T-helper 1 cell (primary cell): ENCODE results near the gene USH1C.

Source experiments
- DNase-seq, 5 donors: peaks; one replicate each; pipeline ENCODE4 v3.0.0-alpha.2; 2012 to 2020
- total RNA-seq, 4 donors: gene quantifications; one replicate each; lab custom pipeline; 2026; lab: John Stamatoyannopoulos, UW

Gene USH1C
- total RNA-seq, result 0 reads per million in 4 donors

DNA sequence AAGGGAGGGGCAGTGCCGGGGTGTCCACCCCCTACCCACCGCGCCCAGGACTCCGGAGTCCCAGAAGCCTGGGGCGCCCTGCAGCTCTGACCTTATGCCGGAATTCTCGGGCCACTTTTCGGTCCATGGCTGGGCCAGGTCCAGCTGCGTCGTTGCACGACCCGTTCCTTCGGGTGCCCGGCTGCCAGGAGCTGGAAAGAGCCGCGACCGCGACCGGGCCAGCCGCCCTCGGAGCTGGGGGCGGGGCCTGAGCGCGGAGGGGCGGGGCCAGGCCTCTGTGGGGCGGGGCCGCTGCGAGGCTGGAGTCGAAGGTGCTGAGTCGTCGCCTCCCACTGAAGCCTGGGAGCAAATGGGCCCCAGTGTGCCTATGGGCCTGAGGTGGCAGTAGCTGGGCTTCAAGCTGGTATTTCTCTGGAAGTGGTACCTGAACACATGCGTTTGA is at the start of gene USH1C:
TSS of gene USH1C (minus strand) at position 236 of the 442 bp plus-strand sequence. CDS start at position 127, 109 bp downstream.
- no peak for DNase-seq

DNA sequence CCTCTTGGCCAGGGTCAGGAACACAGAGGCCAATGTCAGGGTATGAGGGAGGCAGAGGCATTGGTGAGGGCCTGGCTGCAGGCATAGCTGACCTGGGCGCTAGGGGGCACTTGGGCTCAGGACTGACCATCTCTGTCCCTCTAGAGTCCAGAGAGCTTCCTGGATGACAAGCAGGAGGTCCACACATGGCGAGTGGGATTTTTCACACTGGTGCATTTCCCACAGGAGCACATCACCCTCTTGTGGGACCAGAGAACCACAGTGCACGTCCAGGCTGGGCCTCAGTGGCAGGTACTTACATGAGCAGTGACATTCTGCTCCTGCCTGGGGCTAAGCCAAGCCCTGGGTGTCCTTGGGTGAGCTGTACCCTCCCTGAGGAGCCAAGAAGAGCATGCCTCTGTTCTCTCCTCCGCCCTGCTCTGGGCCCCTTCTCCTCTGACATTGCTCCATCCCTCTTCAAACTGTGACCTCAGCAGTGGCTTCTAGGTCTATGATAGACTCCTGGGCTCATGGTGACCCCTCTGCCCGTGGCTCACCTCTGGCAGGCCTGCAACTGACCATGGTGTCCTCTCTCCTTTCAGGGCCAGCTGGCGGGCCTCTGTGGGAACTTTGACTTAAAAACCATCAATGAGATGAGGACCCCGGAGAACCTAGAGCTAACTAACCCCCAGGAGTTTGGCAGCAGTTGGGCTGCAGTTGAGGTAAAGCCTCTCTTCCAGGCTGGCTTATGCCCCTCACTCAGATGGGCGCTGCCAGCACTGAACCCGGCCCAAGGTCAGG is 49.4 kb upstream of the USH1C start:
- no peak for DNase-seq

DNA sequence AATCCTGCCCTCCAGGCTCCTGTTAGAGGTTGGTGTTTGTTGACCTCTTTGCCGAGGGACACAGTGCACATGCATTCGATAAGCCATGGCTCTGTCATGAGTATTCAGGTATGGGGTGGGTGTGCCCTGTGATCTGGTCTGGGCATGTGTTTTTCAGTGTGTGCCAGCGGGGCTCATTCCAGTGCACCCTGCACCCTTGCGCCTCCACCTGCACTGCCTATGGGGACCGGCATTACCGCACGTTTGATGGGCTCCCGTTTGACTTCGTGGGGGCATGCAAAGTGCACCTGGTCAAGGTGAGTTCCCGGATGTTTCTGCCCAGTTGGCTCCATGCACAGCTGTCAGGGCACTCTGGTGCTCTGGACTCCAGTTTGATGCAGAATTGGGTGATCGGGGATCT is 47.1 kb upstream of the USH1C start:
- no peak for DNase-seq

DNA sequence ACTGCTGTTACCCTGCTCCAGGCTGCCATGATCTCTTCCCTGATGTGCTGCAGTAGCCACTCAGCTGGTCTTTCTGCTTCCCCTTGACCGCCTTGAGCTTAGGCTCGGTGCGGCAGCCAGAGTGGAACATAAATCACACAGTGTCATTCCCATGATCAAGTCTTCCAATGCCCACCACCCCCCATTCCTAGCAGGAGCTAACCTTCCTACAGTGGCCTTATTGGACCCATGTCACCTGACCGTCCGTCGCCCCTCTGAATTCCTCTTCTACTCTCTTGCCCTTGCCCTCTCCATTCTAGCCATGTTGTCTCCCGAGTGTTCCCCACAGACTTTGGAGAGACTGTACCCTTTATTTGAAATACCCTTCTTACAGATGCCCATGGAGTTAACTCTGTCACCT is 46.2 kb upstream of the USH1C start:
- no peak for DNase-seq

DNA sequence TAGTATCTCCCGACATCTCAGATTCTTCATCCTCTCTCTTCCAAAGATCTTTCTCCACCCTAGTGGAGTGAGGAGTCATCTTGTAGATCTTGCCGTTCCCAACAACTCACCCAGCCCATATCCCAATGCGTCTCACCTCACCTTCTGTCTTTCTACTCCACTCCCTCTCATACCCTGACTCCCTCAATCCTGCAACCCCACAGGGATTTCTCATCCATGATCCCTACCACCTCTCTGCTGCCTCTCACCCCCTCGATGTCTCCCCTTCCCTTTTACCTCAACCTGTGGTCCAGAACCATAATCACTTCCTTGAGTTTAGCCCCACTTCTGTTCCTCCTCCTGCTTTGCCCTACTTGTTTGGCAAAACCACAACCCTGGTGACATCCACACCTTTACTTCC is 44.5 kb upstream of the USH1C start:
- DNase-seq, result no peak

DNA sequence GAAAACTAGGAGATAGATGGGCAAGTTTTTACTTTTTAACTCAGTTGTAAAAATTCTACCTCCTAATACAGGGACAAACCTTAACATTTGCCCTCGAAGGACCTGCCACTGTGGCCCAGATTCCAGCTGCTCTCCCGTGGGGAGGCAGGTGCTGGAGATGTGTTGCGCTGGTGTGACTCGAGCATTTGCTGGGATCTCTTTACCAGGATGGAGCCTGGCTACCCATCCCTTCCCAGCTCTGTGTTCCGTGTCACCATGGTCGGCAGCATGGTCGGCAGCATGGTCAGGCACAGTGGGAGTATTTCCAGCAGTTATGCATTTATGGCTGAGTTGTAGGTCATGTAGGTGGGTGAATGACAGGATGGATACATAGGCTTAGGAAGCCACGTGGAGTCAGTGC is 44.0 kb upstream of the USH1C start:
- no peak for DNase-seq

DNA sequence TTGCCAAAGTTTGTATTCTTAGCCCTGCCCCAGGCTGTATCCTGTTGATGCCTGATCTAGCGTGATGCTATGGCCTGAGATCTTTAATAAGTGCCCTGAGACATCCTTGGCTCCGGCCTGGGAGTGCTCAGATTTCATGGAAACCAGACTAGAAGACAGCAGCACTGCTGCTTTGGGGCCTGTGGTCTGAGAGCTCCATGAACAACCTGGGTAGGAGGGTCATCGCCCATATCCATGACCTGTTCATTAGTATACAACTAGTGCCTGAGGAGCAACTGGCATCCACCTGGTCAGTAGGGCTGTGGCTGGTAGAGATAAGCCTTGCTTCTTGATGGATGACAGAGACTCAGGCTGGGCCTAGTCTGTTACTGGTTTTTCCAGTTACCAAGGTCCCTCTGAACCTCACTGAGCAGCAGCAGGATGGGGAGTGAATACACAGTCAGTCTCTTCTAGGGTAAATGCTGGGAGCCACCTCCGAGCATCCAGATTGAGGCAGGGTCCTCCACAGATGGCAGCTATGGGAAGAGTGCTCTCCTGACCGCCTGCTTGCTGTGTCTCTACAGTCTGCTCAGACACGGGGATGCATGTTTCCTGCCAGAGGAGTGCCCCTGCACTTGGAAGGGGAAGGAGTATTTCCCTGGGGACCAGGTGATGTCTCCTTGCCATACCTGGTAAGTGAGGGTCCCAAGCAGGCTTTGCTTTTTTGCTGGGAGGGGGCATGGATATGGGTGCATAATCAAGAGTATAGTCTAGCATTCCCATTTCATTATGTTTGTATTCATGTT is 41.9 kb upstream of the USH1C start:
- no peak for DNase-seq

DNA sequence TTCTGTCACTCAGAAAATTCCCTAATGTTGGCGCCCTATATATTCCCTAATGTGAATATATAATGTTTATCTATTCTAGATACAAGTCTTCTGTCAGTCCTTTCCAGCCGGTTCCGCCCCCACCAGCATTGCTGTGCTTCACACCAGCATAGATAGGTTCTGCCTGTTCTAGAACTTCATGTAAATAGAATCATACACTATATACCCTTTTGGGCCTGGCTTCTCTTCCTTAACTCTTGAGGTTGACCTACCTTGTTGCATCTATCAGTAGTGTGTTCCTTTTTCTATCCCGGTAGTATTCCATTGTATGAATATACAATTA is 37.5 kb upstream of the USH1C start:
- no peak for DNase-seq

DNA sequence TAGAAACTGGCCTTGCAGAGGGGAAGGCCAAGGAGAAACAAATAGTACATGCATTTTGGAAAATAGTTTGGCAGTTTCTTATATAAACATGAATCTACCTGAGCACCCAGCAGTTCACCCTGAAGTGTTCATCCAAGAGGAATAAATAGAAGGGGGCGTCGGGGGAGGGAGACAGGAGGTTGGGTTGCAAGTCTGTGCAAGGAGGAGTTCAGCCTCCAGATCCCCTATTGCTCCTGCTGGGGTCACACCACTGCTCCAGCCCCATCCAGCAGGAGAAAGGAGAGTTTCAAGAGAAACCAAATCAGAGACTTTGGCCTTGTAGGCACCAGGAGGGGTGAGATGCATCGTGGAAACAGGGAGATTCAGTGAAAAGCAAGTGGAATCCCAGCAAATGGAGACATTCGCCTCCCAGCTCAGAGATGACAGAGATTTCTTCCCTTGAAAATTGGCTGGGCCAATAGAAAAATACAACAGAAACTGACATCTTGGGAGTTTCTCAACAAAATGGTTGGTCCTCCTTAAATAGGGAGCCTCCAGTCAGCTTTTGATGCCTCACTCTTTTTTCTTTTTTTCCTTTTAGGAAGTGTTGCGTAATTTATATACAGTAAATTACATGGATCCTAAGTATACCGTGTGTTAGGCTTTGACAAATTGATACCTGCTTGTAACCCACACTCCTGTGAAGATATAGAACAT is 37.0 kb upstream of the USH1C start:
- no peak for DNase-seq

DNA sequence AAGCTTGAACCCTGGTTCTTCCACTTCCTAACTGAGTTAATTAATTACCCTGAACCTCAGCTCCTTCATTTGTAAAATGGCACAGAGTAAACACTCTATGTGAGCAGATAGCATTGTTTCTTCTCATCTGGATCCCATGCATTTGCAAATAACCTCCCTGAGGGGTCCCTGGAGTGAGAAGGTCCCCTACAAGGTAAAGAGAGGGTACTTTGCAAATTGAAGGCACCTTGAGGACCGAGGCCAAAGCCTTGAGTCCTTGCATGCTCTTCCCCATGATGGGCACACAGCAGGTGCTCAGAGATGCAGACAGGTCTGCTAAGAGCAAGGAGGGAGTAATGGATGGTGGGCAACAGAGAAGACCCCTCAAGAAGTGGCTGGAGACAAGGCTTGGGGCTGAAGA is 36.1 kb upstream of the USH1C start:
- DNase-seq, result no peak

DNA sequence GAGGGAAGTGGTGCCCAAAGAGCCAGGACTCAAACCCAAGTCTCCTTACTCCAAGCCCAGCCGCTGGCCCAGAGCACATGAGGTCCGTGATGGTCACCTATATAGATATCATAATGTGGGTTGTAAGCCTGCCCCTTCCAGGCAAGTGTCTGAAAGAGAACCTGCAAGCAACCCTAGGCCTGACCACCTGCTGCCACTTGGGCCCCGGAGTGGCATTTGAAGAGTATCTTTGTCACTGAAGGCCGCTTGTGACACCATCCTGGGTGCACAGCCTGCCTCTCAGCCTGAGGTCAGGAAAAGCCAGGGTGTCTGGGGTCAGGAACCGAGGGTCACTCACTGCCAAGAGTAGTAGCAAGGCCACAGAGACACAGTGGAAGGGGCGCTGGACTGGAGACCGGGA is 35.2 kb upstream of the USH1C start:
- DNase-seq, result no peak

DNA sequence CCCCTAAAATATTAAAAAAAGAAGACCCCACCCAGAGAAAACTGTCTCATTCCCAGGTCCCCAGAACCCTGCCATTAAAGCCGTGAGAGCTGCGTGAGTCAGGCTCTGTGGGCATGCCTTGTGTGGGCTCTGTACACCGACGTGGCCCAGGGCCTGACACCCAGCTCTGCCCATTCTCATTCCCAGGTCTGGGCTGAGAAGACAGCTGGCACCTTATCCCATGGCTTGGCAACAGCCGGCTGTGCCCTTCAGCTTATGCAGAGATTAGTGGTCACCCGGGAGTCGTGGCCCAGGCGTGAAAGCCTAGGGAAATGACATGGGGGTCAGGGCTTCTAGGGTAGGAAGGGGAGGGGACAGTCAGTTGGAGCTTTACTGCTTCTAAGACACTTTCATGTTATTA is 34.7 kb upstream of the USH1C start:
- DNase-seq, result no peak

DNA sequence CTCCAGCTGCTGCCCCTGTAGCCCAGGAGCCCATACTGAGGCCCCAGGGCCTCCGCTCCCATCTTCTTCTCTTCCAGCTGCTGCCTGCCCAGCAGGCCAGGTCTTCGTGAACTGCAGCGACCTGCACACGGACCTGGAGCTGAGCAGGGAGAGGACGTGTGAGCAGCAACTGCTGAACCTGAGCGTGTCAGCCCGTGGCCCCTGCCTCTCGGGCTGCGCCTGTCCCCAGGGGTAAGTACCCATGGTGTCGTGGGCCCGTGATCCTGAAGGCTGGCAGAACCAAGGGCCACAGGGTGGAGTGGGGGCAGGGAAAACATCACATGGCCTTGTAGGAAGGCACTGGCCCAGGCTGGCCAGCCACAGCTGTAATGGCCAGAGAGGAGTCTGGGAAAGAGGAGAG is 34.1 kb upstream of the USH1C start:
- no peak for DNase-seq

DNA sequence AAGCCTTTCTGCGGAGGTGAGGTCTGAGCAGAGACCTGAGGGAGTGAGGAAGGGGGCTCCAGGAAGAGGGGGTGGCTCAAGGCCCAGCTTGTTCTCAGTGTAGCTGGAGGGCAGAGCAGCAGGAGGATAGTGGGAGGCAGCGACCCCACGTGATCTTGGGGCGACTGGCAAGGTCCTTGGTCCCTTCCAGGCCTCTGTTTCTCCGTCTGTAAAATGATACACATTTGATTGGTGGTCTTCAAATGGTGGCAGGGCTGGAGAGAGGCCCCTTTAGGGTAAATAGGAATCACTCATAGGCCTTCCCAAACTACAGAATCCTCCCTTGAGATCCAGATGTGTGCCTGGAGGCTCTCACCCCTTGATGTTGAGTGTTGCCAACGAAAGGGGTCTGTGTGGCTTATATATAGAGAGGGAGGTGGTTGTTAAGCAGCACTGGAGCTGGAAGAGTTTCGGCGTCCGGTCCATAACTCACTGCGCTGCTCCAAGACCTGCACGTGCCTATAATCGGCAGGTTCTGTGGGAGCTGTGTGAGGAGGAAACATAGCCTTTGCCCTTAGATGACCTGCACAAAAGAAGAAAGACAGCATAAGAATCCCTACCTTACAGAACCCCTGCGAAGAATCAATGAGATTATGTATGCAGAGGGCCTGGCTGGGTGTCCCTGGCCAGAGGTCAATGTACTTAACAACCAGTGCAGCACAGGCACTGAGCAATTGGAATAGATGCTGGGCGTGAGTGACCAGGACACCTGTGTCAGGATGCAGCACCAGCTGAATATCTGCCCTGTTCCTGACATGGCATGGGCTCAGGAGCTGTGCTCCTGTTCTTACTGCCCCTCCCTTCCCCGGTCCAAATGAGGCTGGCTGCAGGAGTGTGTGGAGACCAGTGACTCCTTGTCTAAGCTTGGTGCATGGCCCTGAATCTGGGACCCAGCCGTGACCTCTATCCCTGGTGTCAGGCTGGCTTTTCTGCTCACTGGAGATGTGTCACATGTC is 31.5 kb upstream of the USH1C start:
- DNase-seq, result no peak

DNA sequence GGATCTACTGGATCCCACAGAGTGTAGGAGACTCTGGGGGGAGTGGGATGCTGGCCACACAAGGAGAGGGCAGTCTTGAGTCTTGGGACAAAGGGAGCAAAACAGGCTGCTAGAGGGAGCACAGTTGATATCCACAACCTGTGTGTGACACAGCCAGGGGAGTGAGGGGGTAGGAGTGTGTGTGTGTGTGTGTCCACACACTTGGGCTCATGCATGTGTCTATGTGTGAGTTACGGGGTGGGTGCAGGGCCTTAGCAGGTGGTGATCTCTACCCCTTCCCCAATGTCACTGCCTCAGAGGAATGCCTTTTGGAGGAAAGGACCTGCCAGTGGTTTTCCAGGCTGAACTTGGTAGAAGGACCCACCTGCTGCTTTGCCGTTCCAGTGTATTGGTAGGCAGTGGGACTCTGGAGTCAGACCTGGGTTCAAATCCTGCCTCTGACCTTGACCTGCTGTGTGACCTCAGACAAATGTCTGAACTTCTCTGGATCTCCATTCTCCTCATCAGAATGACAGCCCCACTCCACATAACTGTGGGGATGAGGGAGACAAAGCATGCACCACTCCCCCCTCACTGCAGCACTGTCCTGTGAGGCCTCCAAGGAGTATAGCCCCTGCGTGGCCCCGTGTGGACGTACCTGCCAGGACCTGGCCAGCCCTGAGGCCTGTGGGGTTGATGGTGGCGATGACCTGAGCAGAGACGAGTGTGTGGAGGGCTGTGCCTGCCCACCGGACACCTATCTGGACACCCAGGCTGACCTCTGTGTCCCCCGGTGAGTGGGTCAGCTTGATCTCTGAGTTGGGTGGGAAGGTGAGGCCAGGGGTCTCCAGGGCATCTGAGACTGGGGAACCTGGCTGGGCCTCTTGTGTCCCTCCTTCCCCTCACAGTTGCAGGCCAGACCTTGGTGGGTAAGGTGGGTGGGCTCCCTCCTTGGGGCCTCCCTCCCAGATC is 30.2 kb upstream of the USH1C start:
- DNase-seq, result no peak

DNA sequence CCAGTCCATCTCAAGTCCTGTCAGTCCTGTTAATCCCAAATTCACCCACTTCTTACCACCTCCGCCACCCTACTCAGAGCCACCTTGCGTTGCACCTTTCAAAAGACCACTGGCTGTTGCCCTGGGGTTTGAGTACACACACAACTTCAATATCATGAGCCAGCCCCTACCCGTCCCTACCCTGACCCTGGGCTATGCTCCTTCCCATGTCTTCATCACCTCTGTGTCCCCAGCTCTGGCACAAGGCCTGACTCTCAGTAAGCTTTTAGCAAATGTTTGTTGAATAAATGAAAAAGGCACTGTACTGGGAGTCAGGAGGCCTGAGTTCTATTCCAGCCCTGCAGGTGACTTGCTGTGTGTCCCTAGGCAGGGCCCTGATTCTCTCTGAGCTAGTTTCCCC is 29.3 kb upstream of the USH1C start:
- no peak for DNase-seq

DNA sequence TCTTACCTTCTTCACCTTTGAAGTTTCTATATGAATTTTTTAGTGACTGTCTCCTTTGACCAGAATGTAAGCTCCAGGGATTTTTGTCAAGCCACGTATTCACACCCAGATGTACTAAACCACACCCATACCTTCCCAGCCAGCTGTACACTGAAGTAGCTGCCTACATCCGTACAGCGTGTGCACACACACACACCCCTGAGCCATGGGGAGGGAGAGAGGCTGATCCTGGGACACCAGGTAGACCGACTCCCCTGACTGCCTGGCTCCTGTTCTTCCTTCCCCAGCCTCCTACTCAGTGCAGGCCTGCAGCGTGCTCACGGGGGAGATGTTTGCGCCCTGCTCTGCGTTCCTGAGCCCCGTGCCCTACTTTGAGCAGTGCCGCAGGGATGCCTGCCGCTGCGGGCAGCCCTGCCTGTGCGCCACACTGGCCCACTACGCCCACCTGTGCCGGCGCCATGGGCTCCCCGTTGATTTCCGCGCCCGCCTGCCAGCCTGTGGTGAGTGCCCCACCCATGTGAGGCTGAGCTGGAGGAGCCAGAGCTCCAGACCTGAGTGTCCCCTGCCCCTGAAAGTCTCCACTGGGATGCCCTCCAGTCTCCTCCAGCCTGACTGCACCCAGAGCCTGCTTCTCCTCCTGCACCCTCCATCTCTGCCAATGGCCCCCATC is 28.7 kb upstream of the USH1C start:
- no peak for DNase-seq

DNA sequence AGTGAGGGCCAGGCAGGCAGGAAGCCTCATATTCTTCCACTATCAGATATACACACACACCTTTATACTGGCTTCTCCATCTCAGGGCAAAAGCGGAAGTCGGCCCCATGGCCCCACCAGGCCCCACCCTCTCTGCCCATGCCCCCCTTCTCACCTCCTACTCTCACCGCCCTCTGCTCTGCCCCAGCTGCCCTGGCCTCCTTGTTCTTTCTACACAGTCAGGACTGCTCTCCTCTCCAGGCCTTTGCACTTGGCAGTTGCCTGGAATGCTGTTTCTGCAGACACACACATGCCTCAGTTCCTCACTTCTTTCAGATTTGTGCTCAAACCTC is 28.1 kb upstream of the USH1C start:
- no peak for DNase-seq

DNA sequence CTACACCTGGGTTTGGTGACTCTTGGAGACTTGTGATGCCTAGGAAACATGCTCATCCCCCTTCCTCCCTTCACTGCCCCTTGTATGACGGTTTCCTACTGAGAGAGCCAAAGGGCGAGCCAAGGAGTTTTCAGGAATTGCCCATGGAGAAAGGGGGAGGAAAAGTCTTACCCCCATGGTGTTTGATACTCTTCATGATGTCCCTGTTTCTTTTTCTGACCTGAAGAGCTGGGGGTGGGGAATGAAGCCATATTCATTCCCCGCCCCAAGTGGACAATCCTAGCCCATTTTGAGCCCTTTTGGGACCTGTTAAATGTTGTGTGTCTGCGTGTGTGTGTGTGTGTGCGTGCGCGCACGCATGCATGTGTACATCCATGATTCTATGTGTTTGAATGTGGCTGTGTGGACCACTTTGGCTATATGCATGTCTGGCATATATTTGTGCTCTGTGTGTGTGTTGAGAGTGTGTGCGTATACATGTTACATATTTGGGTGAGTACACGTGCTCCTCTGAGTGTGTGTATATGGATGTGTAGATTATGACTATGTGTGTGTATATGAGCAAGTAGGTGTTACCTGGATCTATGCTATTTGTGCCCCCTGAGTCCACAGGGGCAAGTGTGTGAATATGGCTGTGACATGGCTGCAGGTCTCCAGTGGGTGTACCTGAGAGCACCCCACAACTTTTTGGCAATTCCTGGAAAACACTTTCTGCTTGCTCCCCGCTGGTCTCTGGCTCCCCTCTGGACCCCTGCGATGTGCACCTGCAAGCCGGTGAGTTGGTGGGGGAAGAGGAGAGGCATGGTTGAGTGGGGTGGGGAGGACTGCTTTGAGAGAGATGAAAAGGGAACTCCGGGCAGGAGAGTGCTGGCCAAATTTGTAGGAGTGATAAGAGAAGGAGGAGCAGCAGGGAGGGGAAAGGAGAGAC is 27.5 kb upstream of the USH1C start:
- DNase-seq, result no peak

DNA sequence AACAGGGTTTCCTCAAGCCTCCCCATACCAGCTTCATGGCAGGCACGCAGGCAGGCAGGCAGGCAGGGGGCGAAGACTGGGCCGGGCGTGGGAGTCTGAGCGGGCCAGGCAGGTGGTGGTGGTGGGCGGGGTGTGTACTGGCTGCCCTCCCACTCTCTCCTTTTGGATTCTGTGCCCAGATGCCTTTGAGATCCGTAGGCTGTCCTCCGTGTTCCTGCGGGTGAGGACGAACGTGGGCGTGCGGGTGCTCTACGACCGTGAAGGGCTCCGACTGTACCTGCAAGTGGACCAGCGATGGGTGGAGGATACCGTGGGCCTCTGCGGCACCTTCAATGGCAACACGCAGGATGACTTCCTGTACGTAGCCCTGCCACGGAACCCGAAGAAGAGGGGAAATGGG is 25.8 kb upstream of the USH1C start:
- DNase-seq, result no peak
